ENCODE data around the gene MDFI.

MDFI gene

GRCh38 chr6:41638002-41638934 is at the start of gene MDFI:
MDFI (plus strand) TSS chr6:41638468; CDS start chr6:41638750, 282 bp downstream.
- no peak for DNase-seq (ENCODE audit: low read depth)

- DNase-seq (ENCODE audit: low read depth) = no peak
These were observed 49.0 kb upstream of the MDFI start for GRCh38 chr6:41589223-41589622.

- DNase-seq (ENCODE audit: low read depth) = no peak
These were observed 48.3 kb upstream of the MDFI start for GRCh38 chr6:41589636-41590622.

- no peak for DNase-seq (ENCODE audit: low read depth)
These were observed 47.1 kb upstream of the MDFI start for GRCh38 chr6:41591122-41591521.

- DNase-seq (ENCODE audit: low read depth) = no peak
These were observed 46.3 kb upstream of the MDFI start for GRCh38 chr6:41591859-41592502.

GRCh38 chr6:41593406-41593805 is 44.9 kb upstream of the MDFI start:
- DNase-seq (ENCODE audit: low read depth) = no peak

- no peak for DNase-seq (ENCODE audit: low read depth)
These were observed 44.4 kb upstream of the MDFI start for GRCh38 chr6:41593839-41594238.

GRCh38 chr6:41594326-41594725 is 43.9 kb upstream of the MDFI start:
- peak; percentile 51 for DNase-seq (ENCODE audit: low read depth)

GRCh38 chr6:41594766-41595165 is 43.5 kb upstream of the MDFI start:
- DNase-seq (ENCODE audit: low read depth) = no peak

GRCh38 chr6:41595166-41595565 is 43.1 kb upstream of the MDFI start:
- DNase-seq (ENCODE audit: low read depth) = no peak

- no peak for DNase-seq (ENCODE audit: low read depth)
These were observed 42.1 kb upstream of the MDFI start for GRCh38 chr6:41596096-41596685.

- no peak for DNase-seq (ENCODE audit: low read depth)
These were observed 41.5 kb upstream of the MDFI start for GRCh38 chr6:41596807-41597206.

- no peak for DNase-seq (ENCODE audit: low read depth)
These were observed 40.8 kb upstream of the MDFI start for GRCh38 chr6:41597246-41598000.

- DNase-seq (ENCODE audit: low read depth) = no peak
These were observed 39.6 kb upstream of the MDFI start for GRCh38 chr6:41598670-41599014.

GRCh38 chr6:41599015-41599851 is 39.0 kb upstream of the MDFI start:
- DNase-seq (ENCODE audit: low read depth) = no peak

GRCh38 chr6:41599852-41600445 is 38.3 kb upstream of the MDFI start:
- no peak for DNase-seq (ENCODE audit: low read depth)

- no peak for DNase-seq (ENCODE audit: low read depth)
These were observed 37.6 kb upstream of the MDFI start for GRCh38 chr6:41600499-41601247.

GRCh38 chr6:41601248-41601549 is 37.1 kb upstream of the MDFI start:
- DNase-seq (ENCODE audit: low read depth) = no peak

GRCh38 chr6:41602422-41602743 is 35.9 kb upstream of the MDFI start:
- DNase-seq (ENCODE audit: low read depth) = no peak
